ENCODE results near the gene CPT1B. TPM values are rescaled to one million over a fixed set of nuclear protein-coding genes. Genes with fewer than 3 reads are reported as not detected.

CPT1B gene
- total RNA-seq, 1 experiment from 2014 or later: 24.0 TPM

DNA sequence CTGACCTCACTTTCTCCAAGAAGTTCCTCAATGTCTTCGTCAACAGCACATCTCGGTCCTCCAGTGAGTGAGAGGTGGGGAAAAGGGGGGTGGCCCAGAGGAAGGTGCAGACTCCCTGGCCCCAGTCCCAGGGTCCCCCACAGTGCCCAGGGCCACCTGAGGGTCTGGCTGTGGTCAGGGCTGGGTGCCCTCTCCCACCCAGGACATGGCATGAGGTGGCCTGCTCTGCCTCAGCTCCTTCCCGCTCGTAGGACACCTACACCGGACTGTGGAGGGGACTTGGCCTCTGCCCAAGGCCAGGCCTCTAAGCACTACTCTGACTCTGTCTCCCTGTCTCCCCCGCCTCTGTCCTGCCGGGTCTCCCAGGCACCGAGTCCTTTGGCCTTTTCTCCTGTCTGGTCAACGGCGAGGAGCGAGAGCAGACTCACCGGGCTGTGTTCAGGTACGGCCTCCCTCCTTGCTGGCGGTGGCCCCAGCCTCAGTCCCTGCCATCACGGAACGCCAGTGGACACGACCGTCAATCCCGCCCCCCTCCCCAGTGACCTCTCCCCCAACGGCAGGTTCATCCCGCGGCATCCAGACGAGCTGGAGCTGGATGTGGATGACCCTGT, 26.9 kb upstream of the CPT1B start:
- DNase-seq: no peak
- Histone ChIP-seq H3K4me3 (ENCODE audit: insufficient read depth, low read depth, low read length) (no peak overlapping the region), H3K27me3 (ENCODE audit: control insufficient read depth, insufficient read depth, low read length) (peaks cover 23% of the 10 kb centered on the region), H3K36me3 (replicated peaks; ENCODE audit: control insufficient read depth, insufficient read depth, low read length) (no peaks in the 10 kb centered on the region)

DNA sequence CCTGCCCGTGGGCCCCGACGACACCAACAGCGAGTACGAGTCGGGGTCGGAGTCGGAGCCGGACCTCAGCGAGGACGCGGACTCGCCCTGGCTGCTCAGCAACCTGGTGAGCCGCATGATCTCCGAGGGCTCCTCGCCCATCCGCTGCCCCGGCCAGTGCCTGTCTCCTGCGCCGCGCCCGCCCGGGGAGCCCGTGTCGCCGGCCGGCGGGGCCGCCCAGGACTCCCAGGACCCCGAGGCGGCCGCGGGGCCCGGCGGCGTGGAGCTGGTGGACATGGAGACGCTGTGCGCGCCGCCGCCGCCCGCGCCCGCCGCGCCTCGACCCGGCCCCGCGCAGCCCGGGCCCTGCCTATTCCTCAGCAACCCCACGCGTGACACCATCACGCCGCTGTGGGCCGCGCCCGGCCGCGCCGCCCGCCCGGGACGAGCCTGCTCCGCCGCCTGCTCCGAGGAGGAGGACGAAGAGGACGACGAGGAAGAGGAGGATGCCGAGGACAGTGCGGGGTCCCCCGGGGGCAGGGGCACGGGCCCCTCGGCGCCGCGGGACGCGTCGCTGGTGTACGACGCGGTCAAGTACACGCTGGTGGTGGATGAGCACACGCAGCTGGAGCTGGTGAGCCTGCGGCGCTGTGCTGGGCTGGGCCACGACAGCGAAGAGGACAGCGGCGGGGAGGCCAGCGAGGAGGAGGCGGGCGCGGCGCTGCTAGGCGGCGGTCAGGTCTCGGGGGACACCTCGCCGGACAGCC, 26.2 kb upstream of the CPT1B start:
- H3K27me3 ChIP-seq (ENCODE audit: control insufficient read depth, insufficient read depth, low read length): peaks cover 28% of the 10 kb centered on the region
- no peaks in the 10 kb centered on the region for H3K36me3 ChIP-seq (replicated peaks; ENCODE audit: control insufficient read depth, insufficient read depth, low read length)
- H3K4me3 ChIP-seq (ENCODE audit: insufficient read depth, low read depth, low read length): no peak overlapping the region
- peak; percentile 65 for DNase-seq

DNA sequence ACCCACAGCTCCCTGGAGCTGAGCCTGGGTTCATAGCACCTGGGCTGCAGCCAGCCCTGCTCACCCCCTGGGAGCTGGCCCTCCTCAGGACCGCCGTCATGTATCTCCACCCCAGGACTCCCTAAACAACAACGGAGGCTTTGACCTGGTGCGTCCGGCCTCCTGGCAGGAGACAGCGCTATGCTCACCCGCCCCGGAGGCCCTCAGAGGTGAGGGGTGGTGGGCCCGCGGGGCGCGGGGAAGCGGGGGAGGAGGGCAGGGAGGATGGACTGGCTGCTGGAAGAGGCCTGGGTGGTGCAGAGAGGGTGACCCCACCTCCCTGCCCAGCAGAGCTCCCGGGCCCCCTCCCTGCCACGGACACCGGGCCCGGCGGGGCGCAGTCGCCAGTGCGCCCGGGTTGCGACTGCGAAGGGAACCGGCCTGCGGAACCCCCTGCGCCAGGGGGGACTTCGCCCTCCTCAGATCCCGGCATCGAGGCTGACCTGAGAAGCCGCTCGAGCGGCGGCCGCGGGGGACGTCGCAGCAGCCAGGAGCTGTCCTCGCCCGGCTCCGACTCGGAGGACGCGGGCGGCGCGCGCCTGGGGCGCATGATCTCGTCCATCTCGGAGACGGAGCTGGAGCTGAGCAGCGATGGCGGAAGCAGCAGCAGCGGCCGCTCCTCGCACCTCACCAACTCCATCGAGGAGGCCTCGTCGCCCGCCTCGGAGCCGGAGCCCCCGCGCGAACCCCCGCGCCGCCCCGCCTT, 25.5 kb upstream of the CPT1B start:
- peaks cover 30% of the 10 kb centered on the region for H3K27me3 ChIP-seq (ENCODE audit: control insufficient read depth, insufficient read depth, low read length)
- H3K4me3 ChIP-seq (ENCODE audit: insufficient read depth, low read depth, low read length): no peak overlapping the region
- H3K36me3 ChIP-seq (replicated peaks; ENCODE audit: control insufficient read depth, insufficient read depth, low read length): no peaks in the 10 kb centered on the region
- DNase-seq: no peak

GRCh38 chr22:50602338-50602700, 24.1 kb upstream of the CPT1B start:
- Histone ChIP-seq H3K27me3 (ENCODE audit: control insufficient read depth, insufficient read depth, low read length) (peaks cover 31% of the 10 kb centered on the region), H3K36me3 (replicated peaks; ENCODE audit: control insufficient read depth, insufficient read depth, low read length) (no peaks in the 10 kb centered on the region), H3K4me3 (ENCODE audit: insufficient read depth, low read depth, low read length) (no peak overlapping the region)
- DNase-seq: peak; percentile 31

- Histone ChIP-seq H3K4me3 (ENCODE audit: insufficient read depth, low read depth, low read length) (no peak overlapping the region), H3K27me3 (ENCODE audit: control insufficient read depth, insufficient read depth, low read length) (peaks cover 31% of the 10 kb centered on the region), H3K36me3 (replicated peaks; ENCODE audit: control insufficient read depth, insufficient read depth, low read length) (no peaks in the 10 kb centered on the region)
- DNase-seq: peak; percentile 55
Measured at GRCh38 chr22:50601669-50602337, 23.6 kb upstream of the CPT1B start.

DNA sequence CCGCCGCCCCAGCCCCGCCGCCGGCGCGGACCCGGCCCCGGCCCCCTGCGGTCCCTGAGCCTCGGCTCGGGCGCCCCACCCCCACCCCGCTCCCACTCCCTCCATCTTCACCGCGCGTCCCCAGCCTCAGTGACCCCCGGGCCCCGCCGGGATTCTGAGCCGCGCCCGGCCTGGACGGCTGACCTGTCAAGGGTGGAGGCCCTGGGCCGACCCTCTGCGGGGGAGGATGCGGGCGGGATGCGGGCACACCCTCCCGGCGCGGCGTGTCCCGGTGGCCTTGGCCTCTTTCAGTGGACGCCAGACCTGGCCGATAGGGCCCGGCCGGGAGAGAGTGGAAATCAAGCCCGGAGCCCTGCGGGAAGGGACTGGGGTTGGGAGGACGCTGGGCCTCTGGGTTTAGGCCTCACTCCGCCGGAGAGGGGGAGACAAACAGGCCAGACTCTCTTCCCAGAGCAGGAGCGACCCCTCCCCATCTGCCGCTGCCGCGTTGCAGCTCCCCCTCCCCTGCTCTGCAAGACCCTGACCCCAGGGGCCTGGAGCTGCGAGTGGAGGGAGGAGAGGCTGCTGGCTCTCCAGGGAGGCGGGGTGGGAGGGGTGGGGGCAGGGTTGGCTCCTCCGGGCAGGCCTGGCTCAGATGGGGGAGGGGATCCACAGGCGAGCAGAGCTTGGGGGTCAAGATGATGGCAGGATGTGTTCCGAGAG, 22.9 kb upstream of the CPT1B start:
- Histone ChIP-seq H3K36me3 (replicated peaks; ENCODE audit: control insufficient read depth, insufficient read depth, low read length) (no peaks in the 10 kb centered on the region), H3K4me3 (ENCODE audit: insufficient read depth, low read depth, low read length) (peak overlapping the region; percentile 35), H3K27me3 (ENCODE audit: control insufficient read depth, insufficient read depth, low read length) (peaks cover 31% of the 10 kb centered on the region)
- peak; percentile 91 for DNase-seq

DNA sequence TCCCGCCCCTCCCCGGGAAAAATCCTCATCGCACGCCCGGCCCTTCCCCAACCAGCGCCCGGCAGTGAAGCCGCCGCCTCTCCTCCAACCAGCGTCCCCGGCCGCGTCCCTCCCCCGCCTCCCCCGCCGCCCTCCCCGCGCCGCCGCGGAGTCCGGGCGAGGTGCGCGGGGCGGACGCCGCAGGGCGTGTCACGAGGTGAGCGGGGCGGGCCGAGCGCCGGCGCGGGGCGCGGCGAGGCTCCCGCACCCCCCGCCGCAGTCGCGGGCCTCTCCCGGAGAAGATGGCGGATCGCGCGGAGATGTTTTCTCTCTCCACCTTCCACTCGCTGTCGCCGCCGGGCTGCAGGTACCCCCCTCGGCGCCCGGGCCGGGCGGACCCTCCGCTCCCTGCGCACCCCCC, 22.3 kb upstream of the CPT1B start, which contains the start of gene MAPK8IP2:
Gene MAPK8IP2, plus strand, starts transcription at position 256 of the 400 bp plus-strand sequence. Its CDS starts 26 bp downstream, at position 282.
- H3K4me3 ChIP-seq (ENCODE audit: insufficient read depth, low read depth, low read length): peak within 1 kb of the TSS; percentile 35
- peaks cover 31% of the 10 kb centered on the region for H3K27me3 ChIP-seq (ENCODE audit: control insufficient read depth, insufficient read depth, low read length)
- DNase-seq: peak; percentile 91
- H3K36me3 ChIP-seq (replicated peaks; ENCODE audit: control insufficient read depth, insufficient read depth, low read length): no peaks in the 10 kb centered on the region

GRCh38 chr22:50599816-50600455, 21.7 kb upstream of the CPT1B start:
- peak; percentile 99 for DNase-seq
- H3K4me3 ChIP-seq (ENCODE audit: insufficient read depth, low read depth, low read length): no peak overlapping the region

GRCh38 chr22:50597097-50597496, 18.9 kb upstream of the CPT1B start:
- peak; percentile 15 for DNase-seq
- Histone ChIP-seq H3K27me3 (ENCODE audit: control insufficient read depth, insufficient read depth, low read length) (peaks cover 23% of the 10 kb centered on the region), H3K4me3 (ENCODE audit: insufficient read depth, low read depth, low read length) (no peak overlapping the region), H3K36me3 (replicated peaks; ENCODE audit: control insufficient read depth, insufficient read depth, low read length) (no peaks in the 10 kb centered on the region)

More at GRCh38 chr22:50599816-50600455, 21.7 kb upstream of the CPT1B start:
- H3K27me3 ChIP-seq (ENCODE audit: control insufficient read depth, insufficient read depth, low read length): peaks cover 31% of the 10 kb centered on the region
- H3K36me3 ChIP-seq (replicated peaks; ENCODE audit: control insufficient read depth, insufficient read depth, low read length): no peaks in the 10 kb centered on the region

DNA sequence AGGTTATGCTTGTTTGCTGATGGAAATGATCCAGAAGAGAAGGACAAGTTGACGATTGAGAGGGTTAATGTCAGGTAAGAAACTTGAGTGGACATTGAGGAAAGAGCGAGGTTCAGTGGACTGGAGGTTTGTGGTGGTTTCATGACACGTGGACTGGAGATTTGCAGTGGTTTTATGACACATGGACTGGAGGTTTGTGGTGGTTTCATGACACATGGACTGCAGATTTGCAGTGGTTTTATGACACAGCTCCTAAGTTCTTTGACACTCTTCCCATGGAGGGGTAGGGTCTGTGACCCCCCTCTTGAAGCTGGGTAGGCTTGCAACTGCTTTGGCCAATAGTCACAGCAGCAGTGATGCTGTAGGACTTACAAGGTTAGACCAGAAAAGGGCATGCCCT, 17.0 kb upstream of the CPT1B start:
- H3K4me3 ChIP-seq (ENCODE audit: insufficient read depth, low read depth, low read length): no peak overlapping the region
- peaks cover 9% of the 10 kb centered on the region for H3K27me3 ChIP-seq (ENCODE audit: control insufficient read depth, insufficient read depth, low read length)
- DNase-seq: no peak
- no peaks in the 10 kb centered on the region for H3K36me3 ChIP-seq (replicated peaks; ENCODE audit: control insufficient read depth, insufficient read depth, low read length)

DNA sequence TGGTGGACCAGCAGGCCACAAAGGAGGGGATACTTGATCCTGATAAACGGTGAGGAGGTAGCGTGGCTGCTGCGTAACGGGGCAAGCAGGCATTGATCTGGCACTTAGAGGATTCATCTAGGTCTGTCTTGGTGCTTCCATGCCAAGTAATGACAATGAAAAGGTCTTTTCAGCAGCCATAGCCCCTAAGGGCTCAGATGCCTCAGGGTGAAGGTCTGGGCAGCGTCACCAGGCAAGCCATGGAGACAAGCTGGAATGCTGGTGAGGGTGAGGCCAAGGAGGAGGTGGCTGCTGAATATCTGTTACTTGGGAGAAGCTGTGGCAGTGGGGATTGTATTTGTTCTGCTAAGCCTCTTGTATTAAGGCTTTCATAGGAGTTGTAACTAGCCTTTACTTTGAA, 9.2 kb upstream of the CPT1B start:
- no peaks in the 10 kb centered on the region for H3K36me3 ChIP-seq (replicated peaks; ENCODE audit: control insufficient read depth, insufficient read depth, low read length)
- no peak overlapping the region for H3K4me3 ChIP-seq (ENCODE audit: insufficient read depth, low read depth, low read length)
- H3K27me3 ChIP-seq (ENCODE audit: control insufficient read depth, insufficient read depth, low read length): peaks cover 5% of the 10 kb centered on the region
- DNase-seq: no peak

DNA sequence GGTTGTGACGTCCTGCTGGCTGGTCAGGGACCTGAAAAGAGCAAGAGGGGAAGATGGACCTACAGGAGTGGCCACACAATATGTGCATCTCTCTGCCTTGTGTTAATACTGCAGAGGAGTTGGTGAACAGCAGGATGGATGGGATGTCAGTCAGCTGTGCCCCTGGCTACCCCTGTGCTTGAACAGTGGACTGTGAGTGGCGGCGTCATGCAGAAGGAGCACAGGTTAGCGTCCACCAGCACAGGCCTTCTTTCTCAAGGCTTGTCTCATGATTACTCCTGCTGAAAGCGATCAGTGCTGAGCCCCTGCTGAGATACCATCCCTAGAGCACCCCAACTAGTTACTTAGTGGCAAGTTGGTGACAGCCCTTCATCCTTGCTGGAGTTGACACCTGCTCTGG, 8.2 kb upstream of the CPT1B start:
- Histone ChIP-seq H3K4me3 (ENCODE audit: insufficient read depth, low read depth, low read length) (no peak overlapping the region), H3K27me3 (ENCODE audit: control insufficient read depth, insufficient read depth, low read length) (peaks cover 5% of the 10 kb centered on the region), H3K36me3 (replicated peaks; ENCODE audit: control insufficient read depth, insufficient read depth, low read length) (no peaks in the 10 kb centered on the region)
- no peak for DNase-seq

DNA sequence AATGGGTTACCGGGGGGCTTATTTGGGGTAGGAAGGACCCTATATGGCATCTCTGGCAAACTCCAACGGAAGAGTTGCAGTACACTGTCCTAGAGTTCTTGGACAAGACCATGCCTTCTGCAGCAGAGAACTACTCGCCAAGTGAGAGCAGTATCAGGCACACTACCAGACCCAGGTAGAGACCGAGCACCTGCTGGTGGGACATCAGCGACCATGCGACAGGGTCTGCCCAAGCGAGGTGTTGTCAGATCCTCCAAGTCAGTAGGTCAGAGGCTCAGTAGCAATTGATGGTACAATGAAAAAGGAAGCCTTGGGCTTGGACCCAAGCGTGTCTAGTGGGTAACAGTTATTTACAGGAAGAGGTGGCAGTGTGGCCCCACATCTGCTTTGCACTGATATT, 7.6 kb upstream of the CPT1B start:
- H3K4me3 ChIP-seq (ENCODE audit: insufficient read depth, low read depth, low read length): no peak overlapping the region
- no peak for DNase-seq

More for the DNA sequence above, 7.6 kb upstream of the CPT1B start:
- H3K36me3 ChIP-seq (replicated peaks; ENCODE audit: control insufficient read depth, insufficient read depth, low read length): no peaks in the 10 kb centered on the region
- H3K27me3 ChIP-seq (ENCODE audit: control insufficient read depth, insufficient read depth, low read length): peaks cover 5% of the 10 kb centered on the region
